GM12878 (cell line): ENCODE measurements around the gene OPCML.

ENCODE experiments used
- MXI1 ChIP-seq: fragments of 150-350 bp; IDR thresholded peaks from 2 replicates; pipeline ENCODE4 v1.6.1; 2011; ENCODE audit warnings: low read depth, mild to moderate bottlenecking, inconsistent platforms, low read length, improper control_type of control experiment
- RCOR1 ChIP-seq: conservative IDR thresholded peaks from 2 replicates; pipeline ENCODE4 v1.6.1; 2012; ENCODE audit warnings: low read depth, low read length, improper control_type of control experiment
- SREBF2 ChIP-seq: IDR thresholded peaks from 2 replicates; pipeline ENCODE4 v1.6.1; 2012; ENCODE audit warnings: mild to moderate bottlenecking, low read length
- STAT3 ChIP-seq: IDR thresholded peaks from 2 replicates; pipeline ENCODE4 v1.6.1; 2011; ENCODE audit warnings: low read depth, low read length, improper control_type of control experiment
- YY1 ChIP-seq: IDR thresholded peaks from 2 replicates; pipeline ENCODE4 v1.6.1; 2011; ENCODE audit warnings: low read depth, mild to moderate bottlenecking, low read length
- TF ChIP-seq, protein P1 (sequence below), 3 experiments: IDR thresholded peaks in 2 of 3; conservative IDR thresholded peaks in 1 of 3; 2 replicates each; pipeline ENCODE4 v1.5.1; 2011; ENCODE audit warnings: low read depth in 3 of 3, low read length in 3 of 3, mild to moderate bottlenecking in 3 of 3, control low read depth in 2 of 3, moderate library complexity in 2 of 3, inconsistent platforms in 1 of 3, mixed read lengths in 1 of 3; ENCODE audit not compliant: control insufficient read depth in 2 of 3, insufficient read depth in 1 of 3; ENCODE audit errors: extremely low read depth in 1 of 3
- TF ChIP-seq, protein P2 (sequence below): IDR thresholded peaks from 2 replicates; pipeline ENCODE4 v1.6.1; 2011; ENCODE audit warnings: low read depth, low read length, improper control_type of control experiment, borderline replicate concordance

DNA sequence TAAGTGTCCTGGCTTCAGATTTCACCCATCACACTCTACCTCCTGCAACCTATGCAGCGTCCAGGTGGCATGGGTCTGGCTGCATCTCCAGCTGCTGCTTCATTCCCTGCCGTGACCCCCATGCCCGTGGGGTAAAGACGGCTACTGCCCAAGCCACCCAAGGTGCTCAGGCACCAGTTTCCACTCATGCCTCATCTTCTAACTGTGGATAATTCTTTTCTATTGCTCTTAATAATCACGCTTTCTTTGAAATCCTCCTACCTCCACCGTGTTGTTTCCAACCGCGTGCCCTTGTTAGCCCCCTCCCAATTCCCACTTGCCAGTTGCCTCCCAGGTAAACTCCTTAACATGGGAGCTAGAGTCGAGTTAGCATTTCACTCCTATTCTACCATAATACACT, 738.5 kb downstream of the OPCML start:
- no peak for TF ChIP-seq MXI1
- no peak for TF ChIP-seq RCOR1
- TF ChIP-seq, protein P1, sequence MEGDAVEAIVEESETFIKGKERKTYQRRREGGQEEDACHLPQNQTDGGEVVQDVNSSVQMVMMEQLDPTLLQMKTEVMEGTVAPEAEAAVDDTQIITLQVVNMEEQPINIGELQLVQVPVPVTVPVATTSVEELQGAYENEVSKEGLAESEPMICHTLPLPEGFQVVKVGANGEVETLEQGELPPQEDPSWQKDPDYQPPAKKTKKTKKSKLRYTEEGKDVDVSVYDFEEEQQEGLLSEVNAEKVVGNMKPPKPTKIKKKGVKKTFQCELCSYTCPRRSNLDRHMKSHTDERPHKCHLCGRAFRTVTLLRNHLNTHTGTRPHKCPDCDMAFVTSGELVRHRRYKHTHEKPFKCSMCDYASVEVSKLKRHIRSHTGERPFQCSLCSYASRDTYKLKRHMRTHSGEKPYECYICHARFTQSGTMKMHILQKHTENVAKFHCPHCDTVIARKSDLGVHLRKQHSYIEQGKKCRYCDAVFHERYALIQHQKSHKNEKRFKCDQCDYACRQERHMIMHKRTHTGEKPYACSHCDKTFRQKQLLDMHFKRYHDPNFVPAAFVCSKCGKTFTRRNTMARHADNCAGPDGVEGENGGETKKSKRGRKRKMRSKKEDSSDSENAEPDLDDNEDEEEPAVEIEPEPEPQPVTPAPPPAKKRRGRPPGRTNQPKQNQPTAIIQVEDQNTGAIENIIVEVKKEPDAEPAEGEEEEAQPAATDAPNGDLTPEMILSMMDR (IDR thresholded peaks at IDR 0.05 in 2 of 3, conservative IDR thresholded peaks at IDR 0.05 in 1 of 3; ENCODE audit: control insufficient read depth in 2 of 3, extremely low read depth in 1 of 3, insufficient read depth in 1 of 3, low read depth in 3 of 3, low read length in 3 of 3) = no peak
- TF ChIP-seq STAT3 = no peak
- no peak for TF ChIP-seq SREBF2
- TF ChIP-seq, protein P2, sequence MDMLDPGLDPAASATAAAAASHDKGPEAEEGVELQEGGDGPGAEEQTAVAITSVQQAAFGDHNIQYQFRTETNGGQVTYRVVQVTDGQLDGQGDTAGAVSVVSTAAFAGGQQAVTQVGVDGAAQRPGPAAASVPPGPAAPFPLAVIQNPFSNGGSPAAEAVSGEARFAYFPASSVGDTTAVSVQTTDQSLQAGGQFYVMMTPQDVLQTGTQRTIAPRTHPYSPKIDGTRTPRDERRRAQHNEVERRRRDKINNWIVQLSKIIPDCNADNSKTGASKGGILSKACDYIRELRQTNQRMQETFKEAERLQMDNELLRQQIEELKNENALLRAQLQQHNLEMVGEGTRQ = no peak
- no peak for TF ChIP-seq YY1
